Measurements from ENCODE around the gene DIDO1.

Gene DIDO1

GRCh38 chr20:62885896-62886708, 40.2 kb downstream of the DIDO1 start:
- no peak for DNase-seq (ENCODE audit: low read depth)
- no peak overlapping the region for H3K4me3 ChIP-seq (replicated peaks; ENCODE audit: low read depth, low read length)
- TF ChIP-seq CTCF (IDR thresholded peaks at IDR 0.05; ENCODE audit: low read length, missing control alignments), result no peak

DNA sequence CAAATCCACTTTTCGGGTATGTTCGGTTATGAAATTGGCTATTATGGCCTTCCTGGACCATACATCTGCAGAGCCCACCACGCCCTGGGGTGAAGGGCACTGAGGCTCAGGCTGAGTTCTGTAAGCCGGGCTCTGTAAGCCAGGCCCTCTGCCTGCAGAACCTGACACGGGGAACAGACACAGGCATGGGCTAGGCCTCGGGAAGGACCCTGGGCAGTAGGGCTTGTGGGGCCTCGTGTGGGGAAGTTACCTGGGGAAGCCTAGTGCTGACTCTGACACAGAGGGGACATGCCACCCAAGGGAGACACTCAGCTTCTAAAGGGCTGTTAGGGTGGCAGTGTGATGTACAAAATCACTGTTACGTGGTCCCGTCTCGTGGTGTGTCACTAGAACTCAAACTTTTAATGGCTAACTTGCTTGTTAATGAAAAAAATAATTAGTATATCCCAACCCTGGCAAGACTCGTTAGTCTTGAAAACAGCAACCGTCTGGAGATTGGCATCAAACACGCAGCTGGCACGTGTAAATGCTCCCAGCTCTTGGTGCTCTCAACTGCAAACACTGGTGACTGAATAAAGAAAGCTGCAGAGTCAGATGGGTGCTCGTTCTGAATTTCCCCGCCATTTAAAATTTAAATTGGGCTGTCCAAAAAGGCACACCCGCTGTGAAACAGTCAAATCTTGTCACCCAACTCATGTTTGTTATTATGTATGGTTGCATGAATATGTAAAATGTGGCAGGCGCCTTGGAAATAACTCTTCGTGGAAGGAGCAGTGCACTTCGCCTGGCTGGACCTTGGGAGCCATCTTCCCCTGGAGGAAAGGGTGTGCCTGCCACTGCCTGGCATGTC, 41.0 kb downstream of the DIDO1 start:
- H3K4me3 ChIP-seq (replicated peaks; ENCODE audit: low read depth, low read length), result no peak overlapping the region
- DNase-seq (ENCODE audit: low read depth), result no peak
- no peak for TF ChIP-seq CTCF (IDR thresholded peaks at IDR 0.05; ENCODE audit: low read length, missing control alignments)

GRCh38 chr20:62884556-62884955, 41.7 kb downstream of the DIDO1 start:
- no peak for TF ChIP-seq CTCF (IDR thresholded peaks at IDR 0.05; ENCODE audit: low read length, missing control alignments)
- H3K4me3 ChIP-seq (replicated peaks; ENCODE audit: low read depth, low read length), result no peak overlapping the region
- DNase-seq (ENCODE audit: low read depth), result no peak

DNA sequence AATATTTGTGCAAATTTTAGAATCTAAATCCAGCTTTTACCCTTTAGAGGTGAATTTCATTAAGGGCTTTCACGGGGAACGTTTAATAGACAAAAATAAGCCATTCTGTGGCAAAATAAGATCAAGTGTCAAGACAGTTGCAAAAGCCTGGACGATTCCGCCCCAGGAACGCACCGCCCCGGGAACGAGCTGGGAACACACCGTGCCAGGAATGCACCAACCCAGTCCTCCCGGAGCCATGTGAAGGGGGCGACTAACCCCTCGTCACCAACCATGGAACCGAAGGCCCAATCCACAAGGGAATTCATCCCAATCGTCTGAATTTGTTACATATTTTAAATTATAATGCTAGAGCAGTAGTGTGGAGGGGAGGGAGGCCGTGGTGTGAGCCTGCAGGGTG, 43.9 kb downstream of the DIDO1 start:
- no peak for TF ChIP-seq CTCF (IDR thresholded peaks at IDR 0.05; ENCODE audit: low read length, missing control alignments)
- H3K4me3 ChIP-seq (replicated peaks; ENCODE audit: low read depth, low read length), result no peak overlapping the region
- no peak for DNase-seq (ENCODE audit: low read depth)

DNA sequence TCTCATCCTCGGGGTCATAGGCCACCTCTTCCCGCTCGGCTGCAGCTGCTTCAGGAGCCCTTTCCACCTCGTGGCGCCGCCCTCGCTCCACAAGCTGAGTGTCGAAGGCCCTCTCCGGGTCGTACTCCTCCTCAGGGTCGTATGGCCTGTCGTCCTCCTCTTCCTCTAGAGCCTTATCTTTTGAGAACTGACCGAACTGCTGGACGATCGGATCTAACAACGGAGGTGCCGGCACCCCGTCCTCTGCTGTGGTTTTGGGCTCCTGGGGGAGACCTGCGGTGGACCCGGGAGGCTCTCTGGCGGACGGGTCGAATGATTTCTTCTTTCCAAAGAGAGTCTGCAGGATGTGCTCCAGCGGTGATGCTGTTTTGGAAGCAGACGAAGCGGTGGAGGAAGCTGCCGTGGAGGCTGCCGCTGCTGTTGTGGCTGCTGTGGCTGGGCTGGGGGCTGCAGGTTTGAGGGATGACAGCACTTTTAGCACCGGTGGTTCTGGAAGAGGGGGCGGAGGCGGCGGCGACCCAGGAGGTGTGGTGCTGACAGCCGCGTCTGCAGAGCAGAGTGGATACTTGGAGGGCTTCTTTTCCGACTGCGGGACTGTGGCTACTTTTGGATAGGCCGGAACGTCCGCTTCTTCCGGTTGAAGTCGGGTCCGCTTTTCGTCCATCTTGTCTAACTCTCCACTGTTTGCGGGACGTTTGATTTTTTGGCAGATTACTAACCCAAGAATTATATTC, 44.5 kb downstream of the DIDO1 start:
- TF ChIP-seq CTCF (IDR thresholded peaks at IDR 0.05; ENCODE audit: low read length, missing control alignments), result no peak
- no peak for DNase-seq (ENCODE audit: low read depth)
- H3K4me3 ChIP-seq (replicated peaks; ENCODE audit: low read depth, low read length), result no peak overlapping the region

- TF ChIP-seq CTCF (IDR thresholded peaks at IDR 0.05; ENCODE audit: low read length, missing control alignments), result no peak
- DNase-seq (ENCODE audit: low read depth), result no peak
- H3K4me3 ChIP-seq (replicated peaks; ENCODE audit: low read depth, low read length), result no peak overlapping the region
Observed at GRCh38 chr20:62880935-62881661, 45.2 kb downstream of the DIDO1 start.
